SK-N-SH (cell line): ENCODE results near the gene WIPI1. TPM values are rescaled to one million over a fixed set of nuclear protein-coding genes. Genes with fewer than 3 reads are reported as not detected.
A peak's percentile ranks its signal among the peaks of the same experiment; 100 is the strongest.

Experiments used
- CTCF ChIA-PET: fragments of 300-600, 350-600 bp; formaldehyde crosslinking; extraction: SDS; loops from one replicate; lab custom pipeline; 2021; lab: Yijun Ruan, JAX
- POLR2A ChIA-PET: fragments of 350-600 bp; sonication (Branson Sonifier 250); formaldehyde crosslinking; extraction: SDS; loops from one replicate; lab custom pipeline; 2020; ENCODE audit warnings: antibody characterized with exemption, inconsistent platforms; lab: Yijun Ruan, JAX
- DNase-seq: peaks from one replicate; pipeline ENCODE4 v3.0.0; 2012
- H2AFZ ChIP-seq: fragments of 200-600 bp; sonication (generic); 2 replicates; pipeline ENCODE4 v1.8.1; 2016; ENCODE audit warnings: antibody characterized with exemption, mild to moderate bottlenecking, low read depth
- H3F3A ChIP-seq: fragments of 200-600 bp; sonication (generic); replicated peaks from 2 replicates; pipeline ENCODE3; 2016; ENCODE audit warnings: antibody characterized with exemption, mild to moderate bottlenecking; ENCODE audit not compliant: insufficient read depth
- H3K27ac ChIP-seq, 2 experiments: fragments of 200-500 bp in 1 of 2; fragments of 200-600 bp in 1 of 2; sonication (Bioruptor generic) in 1 of 2; sonication (generic), shearing (Covaris generic) in 1 of 2; 2 replicates each; pipeline versions ENCODE4 v1.5.1 to v1.6.1; 2014 to 2016; ENCODE audit warnings: low read depth in 2 of 2, inconsistent platforms in 1 of 2, low read length in 1 of 2, mild to moderate bottlenecking in 1 of 2, mixed read lengths in 1 of 2
- H3K27me3 ChIP-seq: fragments of 200-600 bp; sonication (generic), shearing (Covaris generic); 2 replicates; pipeline ENCODE4 v1.6.1; 2016; ENCODE audit warnings: mixed run types; ENCODE audit not compliant: insufficient read depth
- H3K36me3 ChIP-seq, 2 experiments: fragments of 200-500 bp in 1 of 2; fragments of 200-600 bp in 1 of 2; sonication (Bioruptor generic) in 1 of 2; sonication (generic) in 1 of 2; replicated peaks in 1 of 2; 2 replicates each; pipeline versions ENCODE3 to v1.5.1; 2014 to 2016; ENCODE audit warnings: low read length in 1 of 2, mild to moderate bottlenecking in 1 of 2; ENCODE audit not compliant: insufficient read depth in 2 of 2, control insufficient read depth in 1 of 2
- H3K4me1 ChIP-seq, 2 experiments: fragments of 200-500 bp in 1 of 2; fragments of 200-600 bp in 1 of 2; sonication (Bioruptor generic) in 1 of 2; sonication (generic), shearing (Covaris generic) in 1 of 2; 2 replicates each; pipeline versions ENCODE4 v1.5.1 to v1.6.1; 2014 to 2016; ENCODE audit warnings: low read depth in 1 of 2, low read length in 1 of 2, mixed run types in 1 of 2; ENCODE audit not compliant: insufficient read depth in 2 of 2, control insufficient read depth in 1 of 2
- H3K4me2 ChIP-seq: fragments of 200-600 bp; sonication (generic), shearing (Covaris generic); 2 replicates; pipeline ENCODE4 v1.6.1; 2017; ENCODE audit warnings: mixed run types
- H3K4me3 ChIP-seq, 2 experiments: fragments of 200-500 bp in 1 of 2; fragments of 200-600 bp in 1 of 2; sonication (Bioruptor generic) in 1 of 2; sonication (generic), shearing (Covaris generic) in 1 of 2; 2 replicates each; pipeline versions ENCODE4 v1.5.1 to v1.8.1; 2014 to 2016; ENCODE audit warnings: low read depth in 2 of 2, inconsistent platforms in 1 of 2, low read length in 1 of 2, mild to moderate bottlenecking in 1 of 2, mixed read lengths in 1 of 2, moderate library complexity in 1 of 2
- H3K79me2 ChIP-seq: fragments of 200-600 bp; sonication (generic); 2 replicates; pipeline ENCODE4 v1.8.1; 2017; ENCODE audit warnings: mild to moderate bottlenecking; ENCODE audit not compliant: insufficient read depth
- H3K9ac ChIP-seq: fragments of 200-600 bp; sonication (generic); 2 replicates; pipeline ENCODE4 v1.6.1; 2017; ENCODE audit warnings: mixed run types
- H3K9me2 ChIP-seq: fragments of 200-600 bp; sonication (generic); 2 replicates; pipeline ENCODE4 v1.6.1; 2017; ENCODE audit warnings: mixed run types
- H3K9me3 ChIP-seq: fragments of 200-600 bp; sonication (generic); 2 replicates; pipeline ENCODE4 v1.6.1; 2017; ENCODE audit warnings: mixed run types, mild to moderate bottlenecking, moderate library complexity
- H4K20me1 ChIP-seq: fragments of 200-600 bp; sonication (generic); 2 replicates; pipeline ENCODE4 v1.6.1; 2017; ENCODE audit warnings: mild to moderate bottlenecking, mixed run types; ENCODE audit not compliant: insufficient read depth
- ELF1 ChIP-seq: IDR thresholded peaks from 2 replicates; pipeline ENCODE4 v1.4.0; 2012
- EZH2phosphoT487 ChIP-seq: fragments of 200-600 bp; sonication (generic); IDR thresholded peaks from 2 replicates; pipeline ENCODE4 v1.6.1; 2017; ENCODE audit warnings: low read depth, mixed run types, mild to moderate bottlenecking, antibody characterized with exemption, moderate library complexity, borderline replicate concordance
- GATA2 ChIP-seq: sonication (generic); formaldehyde crosslinking; IDR thresholded peaks from 2 replicates; pipeline ENCODE4 v1.5.0; 2020; ENCODE audit warnings: mild to moderate bottlenecking, missing genetic modification reagents
- IRF3 ChIP-seq: fragments of 150-350 bp; IDR thresholded peaks from 2 replicates; pipeline ENCODE4 v1.6.1; 2016; ENCODE audit warnings: mild to moderate bottlenecking, low read depth, low read length
- MEF2A ChIP-seq: IDR thresholded peaks from 2 replicates; pipeline ENCODE4 v1.4.0; 2012; ENCODE audit warnings: low read depth, borderline replicate concordance
- TEAD4 ChIP-seq: IDR thresholded peaks from 2 replicates; pipeline ENCODE4 v1.4.0; 2012; ENCODE audit warnings: mild to moderate bottlenecking, borderline replicate concordance; ENCODE audit not compliant: insufficient read depth
- YY1 ChIP-seq: IDR thresholded peaks from 2 replicates; pipeline ENCODE4 v1.4.0; 2012; ENCODE audit warnings: low read depth, mild to moderate bottlenecking
- WGBS: methylation state at CpG from one replicate; pipeline ENCODE4 v1.1.6; 2017; ENCODE audit warnings: low lambda C conversion rate; 5-methylcytosine and 5-hydroxymethylcytosine counted together
- polyA plus RNA-seq, 3 experiments: library from polyadenylated mRNA; depleted of rRNA; stranded (reverse); fragments of >200 nt; gene quantifications; 2 replicates each; pipeline ENCODE4 v1.2.3, GENCODE V29; 2012
- TF ChIP-seq, protein P1 (sequence below): IDR thresholded peaks from 2 replicates; pipeline ENCODE4 v1.4.0; 2012; ENCODE audit warnings: low read depth, borderline replicate concordance
- TF ChIP-seq, protein P2 (sequence below): fragments of 150-350 bp; IDR thresholded peaks from 2 replicates; pipeline ENCODE4 v1.6.1; 2017; ENCODE audit warnings: antibody characterized with exemption, low read length, low read depth, borderline replicate concordance
- TF ChIP-seq, protein P3 (sequence below): IDR thresholded peaks from 2 replicates; pipeline ENCODE4 v1.4.0; 2012; ENCODE audit warnings: low read depth, borderline replicate concordance

WIPI1 gene
- polyA plus RNA-seq, 1 of the 3 experiments (the other 2 are of a cell fraction), result 52.7 TPM

DNA sequence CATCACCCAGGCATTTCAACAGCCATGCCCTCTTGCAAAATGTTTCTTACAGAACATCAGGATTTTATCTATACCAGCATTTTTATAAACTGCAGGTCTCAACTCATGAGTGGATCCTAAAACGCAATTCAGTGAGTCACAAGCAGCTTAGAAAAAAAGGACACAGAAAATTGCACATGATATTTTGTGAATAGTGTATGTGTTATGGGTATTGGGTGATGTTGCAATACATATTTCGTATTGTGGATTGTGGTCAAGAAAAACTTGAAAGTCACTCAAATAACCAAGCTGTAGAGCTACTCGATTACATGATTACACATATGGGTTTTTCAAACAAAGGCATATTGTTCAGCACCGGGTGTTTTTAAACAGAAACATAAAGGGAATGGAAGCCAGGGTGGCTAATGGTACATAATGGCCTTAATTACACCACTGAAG, 1.4 kb downstream of the WIPI1 start:
- WGBS, result 24% methylated on average over 4 of the region's 4 CpGs
- Histone ChIP-seq H3K4me3 (peak overlapping the region; percentile 91 to 93), H3K9ac (peak overlapping the region; percentile 73), H2AFZ (peak overlapping the region; percentile 11; the same call in 1 of the 2 replicates), H3K9me3 (no peaks in the 10 kb centered on the region), H3K9me2 (no peaks in the 10 kb centered on the region), H3K4me2 (peak overlapping the region; percentile 88), H3F3A (peaks cover 18% of the 10 kb centered on the region), H3K27me3 (no peaks in the 10 kb centered on the region), H3K79me2 (peaks cover 42% of the 10 kb centered on the region), H4K20me1 (peaks cover 8% of the 10 kb centered on the region; the same call in 1 of the 2 replicates), H3K4me1 (peaks cover 8 to 13% of the 10 kb centered on the region in 2 experiments; a peak in 3 of 4 replicates), H3K27ac (peak overlapping the region; percentile 72 to 81), H3K36me3 (peaks cover 7 to 12% of the 10 kb centered on the region in 2 experiments)
- ChIA-PET CTCF (interaction anchor here (0.8 to 5.7 kb wide), 8 partner anchors 10 to 283 kb away, joined by 4 to 53 read pairs (median 20); no protein-coding TSS in a partner anchor), POLR2A (interaction anchor here (0.8 kb wide), 1 partner anchor 208 kb away, joined by 3 read pairs; the partner anchor contains the start of gene AMZ2)
- DNase-seq, result no peak
- TF ChIP-seq ELF1 (no peak), YY1 (no peak), IRF3 (no peak), EZH2phosphoT487 (no peak), TEAD4 (no peak), MEF2A (no peak), GATA2 (no peak)
- TF ChIP-seq, protein P1, sequence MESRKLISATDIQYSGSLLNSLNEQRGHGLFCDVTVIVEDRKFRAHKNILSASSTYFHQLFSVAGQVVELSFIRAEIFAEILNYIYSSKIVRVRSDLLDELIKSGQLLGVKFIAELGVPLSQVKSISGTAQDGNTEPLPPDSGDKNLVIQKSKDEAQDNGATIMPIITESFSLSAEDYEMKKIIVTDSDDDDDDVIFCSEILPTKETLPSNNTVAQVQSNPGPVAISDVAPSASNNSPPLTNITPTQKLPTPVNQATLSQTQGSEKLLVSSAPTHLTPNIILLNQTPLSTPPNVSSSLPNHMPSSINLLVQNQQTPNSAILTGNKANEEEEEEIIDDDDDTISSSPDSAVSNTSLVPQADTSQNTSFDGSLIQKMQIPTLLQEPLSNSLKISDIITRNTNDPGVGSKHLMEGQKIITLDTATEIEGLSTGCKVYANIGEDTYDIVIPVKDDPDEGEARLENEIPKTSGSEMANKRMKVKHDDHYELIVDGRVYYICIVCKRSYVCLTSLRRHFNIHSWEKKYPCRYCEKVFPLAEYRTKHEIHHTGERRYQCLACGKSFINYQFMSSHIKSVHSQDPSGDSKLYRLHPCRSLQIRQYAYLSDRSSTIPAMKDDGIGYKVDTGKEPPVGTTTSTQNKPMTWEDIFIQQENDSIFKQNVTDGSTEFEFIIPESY, result no peak
- TF ChIP-seq, protein P2, sequence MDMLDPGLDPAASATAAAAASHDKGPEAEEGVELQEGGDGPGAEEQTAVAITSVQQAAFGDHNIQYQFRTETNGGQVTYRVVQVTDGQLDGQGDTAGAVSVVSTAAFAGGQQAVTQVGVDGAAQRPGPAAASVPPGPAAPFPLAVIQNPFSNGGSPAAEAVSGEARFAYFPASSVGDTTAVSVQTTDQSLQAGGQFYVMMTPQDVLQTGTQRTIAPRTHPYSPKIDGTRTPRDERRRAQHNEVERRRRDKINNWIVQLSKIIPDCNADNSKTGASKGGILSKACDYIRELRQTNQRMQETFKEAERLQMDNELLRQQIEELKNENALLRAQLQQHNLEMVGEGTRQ, result no peak
- TF ChIP-seq, protein P3, sequence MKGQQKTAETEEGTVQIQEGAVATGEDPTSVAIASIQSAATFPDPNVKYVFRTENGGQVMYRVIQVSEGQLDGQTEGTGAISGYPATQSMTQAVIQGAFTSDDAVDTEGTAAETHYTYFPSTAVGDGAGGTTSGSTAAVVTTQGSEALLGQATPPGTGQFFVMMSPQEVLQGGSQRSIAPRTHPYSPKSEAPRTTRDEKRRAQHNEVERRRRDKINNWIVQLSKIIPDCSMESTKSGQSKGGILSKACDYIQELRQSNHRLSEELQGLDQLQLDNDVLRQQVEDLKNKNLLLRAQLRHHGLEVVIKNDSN, result no peak
